ENCODE results near the gene ARMC12.

DNA sequence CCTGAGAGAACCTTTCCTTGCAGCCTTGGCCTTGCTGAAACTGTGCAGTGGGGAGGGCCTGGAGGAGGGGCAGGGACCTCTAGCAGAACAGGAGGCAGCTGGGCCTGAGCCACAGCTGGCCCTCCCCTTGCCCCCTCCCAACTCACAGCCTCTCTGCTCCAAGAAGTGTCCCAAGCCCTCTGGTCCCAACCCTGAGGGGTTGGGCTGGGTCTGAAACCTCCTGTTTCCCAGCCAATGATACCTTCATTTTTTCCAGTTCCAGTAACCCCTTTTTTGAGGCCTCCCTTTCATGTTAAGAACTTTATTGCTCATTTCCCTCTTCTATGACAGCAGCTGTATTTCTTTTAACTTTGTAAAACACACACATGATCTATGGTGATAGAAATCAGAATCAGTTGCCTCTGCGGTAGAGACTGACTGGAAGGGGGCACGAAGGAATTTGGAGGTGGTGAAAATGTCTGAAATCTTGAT lies 17.9 kb upstream of the ARMC12 start:
- TF ChIP-seq ZNF780A (CRISPR knock-in tag; IDR thresholded peaks at IDR 0.05), result no peak
- TF ChIP-seq TCF12 (IDR thresholded peaks at IDR 0.05), result no peak
- no peak for TF ChIP-seq TCF12 (CRISPR knock-in tag; IDR thresholded peaks at IDR 0.05)
- TF ChIP-seq, protein P1, sequence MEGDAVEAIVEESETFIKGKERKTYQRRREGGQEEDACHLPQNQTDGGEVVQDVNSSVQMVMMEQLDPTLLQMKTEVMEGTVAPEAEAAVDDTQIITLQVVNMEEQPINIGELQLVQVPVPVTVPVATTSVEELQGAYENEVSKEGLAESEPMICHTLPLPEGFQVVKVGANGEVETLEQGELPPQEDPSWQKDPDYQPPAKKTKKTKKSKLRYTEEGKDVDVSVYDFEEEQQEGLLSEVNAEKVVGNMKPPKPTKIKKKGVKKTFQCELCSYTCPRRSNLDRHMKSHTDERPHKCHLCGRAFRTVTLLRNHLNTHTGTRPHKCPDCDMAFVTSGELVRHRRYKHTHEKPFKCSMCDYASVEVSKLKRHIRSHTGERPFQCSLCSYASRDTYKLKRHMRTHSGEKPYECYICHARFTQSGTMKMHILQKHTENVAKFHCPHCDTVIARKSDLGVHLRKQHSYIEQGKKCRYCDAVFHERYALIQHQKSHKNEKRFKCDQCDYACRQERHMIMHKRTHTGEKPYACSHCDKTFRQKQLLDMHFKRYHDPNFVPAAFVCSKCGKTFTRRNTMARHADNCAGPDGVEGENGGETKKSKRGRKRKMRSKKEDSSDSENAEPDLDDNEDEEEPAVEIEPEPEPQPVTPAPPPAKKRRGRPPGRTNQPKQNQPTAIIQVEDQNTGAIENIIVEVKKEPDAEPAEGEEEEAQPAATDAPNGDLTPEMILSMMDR (CRISPR knock-in tag; IDR thresholded peaks at IDR 0.05), result no peak

Data from HepG2 (cell line).